Loucy (cell line): Measurements from ENCODE around the gene RTL1.

ENCODE experiments used
- H2AFZ ChIP-seq: fragments of 200-600 bp; sonication (generic); 2 replicates; pipeline ENCODE4 v1.6.0; 2016; ENCODE audit warnings: antibody characterized with exemption, mild to moderate bottlenecking, low read length, moderate library complexity
- H3F3A ChIP-seq: fragments of 200-600 bp; 2 replicates; pipeline ENCODE4 v1.6.0; 2016; ENCODE audit warnings: antibody characterized with exemption, low read depth, mild to moderate bottlenecking
- H3K27me3 ChIP-seq: fragments of 200-600 bp; sonication (generic); 2 replicates; pipeline ENCODE4 v1.6.1; 2014; ENCODE audit warnings: low read length, mild to moderate bottlenecking; ENCODE audit not compliant: insufficient read depth, poor library complexity, severe bottlenecking
- H3K36me3 ChIP-seq: fragments of 200-600 bp; sonication (generic); 2 replicates; pipeline ENCODE4 v1.6.1; 2016; ENCODE audit warnings: low read length; ENCODE audit not compliant: insufficient read depth
- H3K4me1 ChIP-seq: fragments of 200-600 bp; sonication (generic); 2 replicates; pipeline ENCODE4 v1.5.1; 2014; ENCODE audit warnings: low read length, mild to moderate bottlenecking; ENCODE audit not compliant: insufficient read depth, poor library complexity, severe bottlenecking
- H3K4me2 ChIP-seq: fragments of 200-600 bp; sonication (generic); 2 replicates; pipeline ENCODE4 v1.6.0; 2014; ENCODE audit warnings: antibody characterized with exemption, low read length, low read depth, mild to moderate bottlenecking; ENCODE audit not compliant: poor library complexity, severe bottlenecking
- H3K4me3 ChIP-seq: fragments of 200-600 bp; sonication (generic); 2 replicates; pipeline ENCODE4 v1.5.1; 2014; ENCODE audit warnings: low read length, mild to moderate bottlenecking, mixed read lengths; ENCODE audit not compliant: poor library complexity, severe bottlenecking
- H3K79me2 ChIP-seq: fragments of 200-600 bp; sonication (generic); 2 replicates; pipeline ENCODE4 v1.6.1; 2014; ENCODE audit warnings: low read length; ENCODE audit not compliant: insufficient read depth
- H3K9ac ChIP-seq: fragments of 200-600 bp; sonication (generic); 2 replicates; pipeline ENCODE4 v1.6.0; 2014; ENCODE audit warnings: mild to moderate bottlenecking, low read depth, low read length, moderate library complexity; ENCODE audit not compliant: poor library complexity, severe bottlenecking
- H3K9me2 ChIP-seq: fragments of 200-600 bp; sonication (generic); replicated peaks from 2 replicates; pipeline ENCODE4 v1.6.1; 2016; ENCODE audit warnings: low read depth, low read length, mixed read lengths
- H3K9me3 ChIP-seq: fragments of 200-600 bp; sonication (generic); 2 replicates; pipeline ENCODE4 v1.6.1; 2014; ENCODE audit warnings: mild to moderate bottlenecking, antibody characterized with exemption, low read length, low read depth; ENCODE audit not compliant: insufficient read depth
- H4K20me1 ChIP-seq: fragments of 200-600 bp; sonication (generic); 2 replicates; pipeline ENCODE4 v1.6.0; 2014; ENCODE audit warnings: antibody characterized with exemption, low read length, mild to moderate bottlenecking; ENCODE audit not compliant: insufficient read depth, poor library complexity, severe bottlenecking
- EZH2phosphoT487 ChIP-seq: fragments of 200-600 bp; IDR thresholded peaks from 2 replicates; pipeline ENCODE4 v1.6.1; 2018; ENCODE audit warnings: antibody characterized with exemption, mild to moderate bottlenecking, moderate library complexity, borderline replicate concordance
- TF ChIP-seq, protein P1 (sequence below): fragments of 200-600 bp; sonication (generic); conservative IDR thresholded peaks from 2 replicates; pipeline ENCODE4 v1.5.1; 2014; ENCODE audit warnings: mild to moderate bottlenecking, antibody characterized with exemption, low read length

Gene RTL1

DNA sequence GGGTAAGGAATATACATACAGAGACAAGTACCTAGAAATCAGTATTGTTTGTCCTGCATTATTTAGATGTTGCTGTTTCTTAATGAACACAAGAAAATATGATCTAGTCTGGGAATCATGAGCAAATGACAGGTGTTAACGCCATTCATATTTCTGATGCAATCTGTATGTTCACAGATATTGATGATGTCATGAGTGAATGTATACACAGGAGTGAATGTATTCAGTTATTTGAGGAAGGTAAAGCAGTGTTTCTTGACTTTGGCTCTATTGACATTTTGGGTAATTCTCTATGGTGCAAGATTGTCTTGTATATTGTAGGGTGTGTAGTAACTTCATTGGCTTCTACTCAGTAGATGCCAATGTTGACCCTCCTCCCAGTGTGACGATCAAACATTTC lies 26.7 kb upstream of the RTL1 start:
- H3K9me2 ChIP-seq, result no peaks in the 10 kb centered on the region
- no peaks in the 10 kb centered on the region for H3K27me3 ChIP-seq
- H3K9ac ChIP-seq, result no peak overlapping the region
- H3K36me3 ChIP-seq, result no peaks in the 10 kb centered on the region
- no peaks in the 10 kb centered on the region for H3K4me1 ChIP-seq
- no peaks in the 10 kb centered on the region for H4K20me1 ChIP-seq
- no peak overlapping the region for H2AFZ ChIP-seq
- no peaks in the 10 kb centered on the region for H3K79me2 ChIP-seq
- no peak overlapping the region for H3K4me3 ChIP-seq
- H3K4me2 ChIP-seq, result no peak overlapping the region
- no peaks in the 10 kb centered on the region for H3F3A ChIP-seq
- H3K9me3 ChIP-seq, result no peaks in the 10 kb centered on the region
- TF ChIP-seq, protein P1, sequence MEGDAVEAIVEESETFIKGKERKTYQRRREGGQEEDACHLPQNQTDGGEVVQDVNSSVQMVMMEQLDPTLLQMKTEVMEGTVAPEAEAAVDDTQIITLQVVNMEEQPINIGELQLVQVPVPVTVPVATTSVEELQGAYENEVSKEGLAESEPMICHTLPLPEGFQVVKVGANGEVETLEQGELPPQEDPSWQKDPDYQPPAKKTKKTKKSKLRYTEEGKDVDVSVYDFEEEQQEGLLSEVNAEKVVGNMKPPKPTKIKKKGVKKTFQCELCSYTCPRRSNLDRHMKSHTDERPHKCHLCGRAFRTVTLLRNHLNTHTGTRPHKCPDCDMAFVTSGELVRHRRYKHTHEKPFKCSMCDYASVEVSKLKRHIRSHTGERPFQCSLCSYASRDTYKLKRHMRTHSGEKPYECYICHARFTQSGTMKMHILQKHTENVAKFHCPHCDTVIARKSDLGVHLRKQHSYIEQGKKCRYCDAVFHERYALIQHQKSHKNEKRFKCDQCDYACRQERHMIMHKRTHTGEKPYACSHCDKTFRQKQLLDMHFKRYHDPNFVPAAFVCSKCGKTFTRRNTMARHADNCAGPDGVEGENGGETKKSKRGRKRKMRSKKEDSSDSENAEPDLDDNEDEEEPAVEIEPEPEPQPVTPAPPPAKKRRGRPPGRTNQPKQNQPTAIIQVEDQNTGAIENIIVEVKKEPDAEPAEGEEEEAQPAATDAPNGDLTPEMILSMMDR, result no peak
- TF ChIP-seq EZH2phosphoT487, result no peak

DNA sequence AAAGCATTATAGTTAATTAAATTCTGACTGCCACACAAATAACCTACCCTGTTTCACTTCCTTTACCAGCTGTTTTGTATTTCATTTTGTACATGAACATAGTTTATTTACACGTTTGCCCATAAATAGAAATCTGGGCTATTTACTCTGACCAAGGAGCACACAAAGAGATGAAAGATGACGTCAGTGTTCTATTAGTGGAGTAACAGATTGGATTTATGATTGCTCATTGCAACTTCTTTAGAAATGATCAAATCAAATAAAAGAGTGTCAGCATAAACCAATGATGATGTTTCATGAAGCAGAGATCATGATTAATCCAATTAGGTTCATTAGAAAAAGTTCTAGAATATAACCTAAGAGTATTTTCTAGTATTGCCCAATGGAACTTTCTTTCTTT lies 12.0 kb upstream of the RTL1 start:
- no peaks in the 10 kb centered on the region for H3K27me3 ChIP-seq
- H3K4me2 ChIP-seq, result no peak overlapping the region
- H3K36me3 ChIP-seq, result no peaks in the 10 kb centered on the region
- H3F3A ChIP-seq, result no peaks in the 10 kb centered on the region
- no peak for TF ChIP-seq EZH2phosphoT487
- TF ChIP-seq, protein P1, result no peak
- no peaks in the 10 kb centered on the region for H4K20me1 ChIP-seq
- no peaks in the 10 kb centered on the region for H3K9me3 ChIP-seq
- H3K9ac ChIP-seq, result no peak overlapping the region
- no peaks in the 10 kb centered on the region for H3K9me2 ChIP-seq
- no peaks in the 10 kb centered on the region for H3K79me2 ChIP-seq
- H2AFZ ChIP-seq, result no peak overlapping the region
- no peaks in the 10 kb centered on the region for H3K4me1 ChIP-seq
- no peak overlapping the region for H3K4me3 ChIP-seq

DNA sequence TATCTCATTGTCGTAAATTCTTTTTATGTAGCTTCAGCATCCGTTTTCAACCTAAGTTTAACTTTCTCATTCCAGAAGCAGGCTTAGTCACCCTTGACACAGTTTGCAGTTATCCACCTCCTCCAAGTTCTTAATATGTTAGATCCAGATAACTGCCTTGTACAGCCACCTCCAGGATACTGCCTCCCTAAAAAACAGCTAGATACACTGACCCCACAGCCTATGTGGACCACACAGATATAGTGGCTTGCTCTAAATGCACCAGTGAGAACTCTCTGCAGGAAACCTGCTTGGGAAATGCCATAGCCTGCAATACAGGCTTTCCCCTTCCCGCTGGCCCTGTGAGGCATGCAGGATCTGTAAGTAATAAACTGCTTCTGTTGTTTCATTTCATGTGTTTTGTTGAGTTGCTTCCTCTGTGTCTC lies 11.1 kb upstream of the RTL1 start:
- Histone ChIP-seq H3K36me3 (no peaks in the 10 kb centered on the region), H3K9me2 (no peaks in the 10 kb centered on the region), H4K20me1 (no peaks in the 10 kb centered on the region), H3F3A (no peaks in the 10 kb centered on the region), H3K79me2 (no peaks in the 10 kb centered on the region), H3K4me1 (no peaks in the 10 kb centered on the region), H3K4me3 (no peak overlapping the region), H3K9ac (no peak overlapping the region), H3K27me3 (no peaks in the 10 kb centered on the region), H2AFZ (no peak overlapping the region), H3K9me3 (no peaks in the 10 kb centered on the region), H3K4me2 (no peak overlapping the region)
- TF ChIP-seq, protein P1, result no peak
- no peak for TF ChIP-seq EZH2phosphoT487
